ENCODE measurements around the gene PAFAH1B2. TPM values are rescaled to one million over a fixed set of nuclear protein-coding genes. Genes with fewer than 3 reads are reported as not detected.

Gene PAFAH1B2
- total and polyA plus RNA-seq, 10 of the 15 experiments (the other 5 are each of a cell fraction or from before 2014, with no cell fraction given), result 17.6 to 64.8 (median 47.6) TPM

DNA sequence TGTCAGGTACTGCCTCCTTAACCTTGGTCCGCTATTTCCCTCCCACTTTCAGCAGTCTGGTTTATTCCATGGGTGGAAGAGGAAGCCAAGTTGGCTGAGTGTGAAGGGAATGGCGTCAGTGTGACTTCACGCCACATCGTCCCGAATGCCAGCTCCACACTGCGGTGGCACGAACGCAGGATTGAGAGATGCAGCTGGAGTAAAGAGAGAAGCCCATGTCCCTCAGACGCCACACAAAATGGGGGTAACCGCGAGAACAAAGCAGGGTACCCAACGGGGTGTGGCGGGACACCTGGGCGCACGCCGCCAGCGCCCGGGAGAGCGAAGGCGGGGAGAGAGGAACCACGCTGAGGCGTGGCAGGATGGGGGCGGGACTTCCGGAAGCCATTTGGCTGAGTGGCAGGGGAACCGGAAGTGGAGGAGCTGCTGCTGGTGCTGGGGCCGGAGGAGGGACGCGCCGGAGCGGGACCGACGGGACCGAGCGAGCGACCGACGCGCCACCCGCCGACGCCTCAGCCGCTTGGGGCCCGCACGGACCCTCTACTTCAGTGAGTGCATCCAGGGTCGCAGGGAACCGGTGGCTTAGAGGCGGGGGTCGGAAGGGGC is at the start of gene PAFAH1B2 (continued):
- TF ChIP-seq SPI1 (IDR thresholded peaks at IDR 0.05; ENCODE audit: borderline replicate concordance, insufficient read depth, low read depth, low read length) (peak; percentile 71; the same call in 1 of the 2 replicates), FOXM1 (IDR thresholded peaks at IDR 0.05; ENCODE audit: low read depth, low read length) (no peak), DPF2 (IDR thresholded peaks at IDR 0.05) (peak; percentile 94), YY1 (IDR thresholded peaks at IDR 0.05; ENCODE audit: low read depth, low read length) (no peak), ZNF384 (IDR thresholded peaks at IDR 0.05; ENCODE audit: borderline replicate concordance, low read depth, low read length) (no peak), SIX5 (IDR thresholded peaks at IDR 0.05; ENCODE audit: low read depth, low read length, severe bottlenecking) (no peak), SRF (IDR thresholded peaks at IDR 0.05; ENCODE audit: low read depth in 2 of 2, low read length in 2 of 2) (no peak), GABPA (IDR thresholded peaks at IDR 0.05; ENCODE audit: low read depth) (peak; percentile 94), SMAD1 (IDR thresholded peaks at IDR 0.05; ENCODE audit: low read depth, partially characterized antibody) (no peak), EGR1 (IDR thresholded peaks at IDR 0.05; ENCODE audit: borderline replicate concordance in 1 of 2, low read depth in 2 of 2, low read length in 2 of 2) (no peak), IKZF1 (conservative IDR thresholded peaks at IDR 0.05) (peak; percentile 55), HCFC1 (IDR thresholded peaks at IDR 0.05; ENCODE audit: low read length) (peak; percentile 46), SMARCA5 (IDR thresholded peaks at IDR 0.05) (0 out of 2 replicates have a peak, but pooled peaks have one; percentile 23), PAX5 (IDR thresholded peaks at IDR 0.05; ENCODE audit: borderline replicate concordance, low read depth, low read length) (peak; percentile 86; the same call in 1 of the 2 replicates), SIN3A (IDR thresholded peaks at IDR 0.05; ENCODE audit: low read depth, low read length) (peak; percentile 28; the same call in 1 of the 2 replicates), YBX1 (IDR thresholded peaks at IDR 0.05) (no peak), KLF5 (IDR thresholded peaks at IDR 0.05; ENCODE audit: partially characterized antibody) (peak; percentile 86), ZBED1 (IDR thresholded peaks at IDR 0.05; ENCODE audit: borderline replicate concordance) (no peak; the same call in 1 of the 2 replicates), SMAD5 (IDR thresholded peaks at IDR 0.05; ENCODE audit: low read depth) (peak; percentile 88)
- TF ChIP-seq, protein P1, sequence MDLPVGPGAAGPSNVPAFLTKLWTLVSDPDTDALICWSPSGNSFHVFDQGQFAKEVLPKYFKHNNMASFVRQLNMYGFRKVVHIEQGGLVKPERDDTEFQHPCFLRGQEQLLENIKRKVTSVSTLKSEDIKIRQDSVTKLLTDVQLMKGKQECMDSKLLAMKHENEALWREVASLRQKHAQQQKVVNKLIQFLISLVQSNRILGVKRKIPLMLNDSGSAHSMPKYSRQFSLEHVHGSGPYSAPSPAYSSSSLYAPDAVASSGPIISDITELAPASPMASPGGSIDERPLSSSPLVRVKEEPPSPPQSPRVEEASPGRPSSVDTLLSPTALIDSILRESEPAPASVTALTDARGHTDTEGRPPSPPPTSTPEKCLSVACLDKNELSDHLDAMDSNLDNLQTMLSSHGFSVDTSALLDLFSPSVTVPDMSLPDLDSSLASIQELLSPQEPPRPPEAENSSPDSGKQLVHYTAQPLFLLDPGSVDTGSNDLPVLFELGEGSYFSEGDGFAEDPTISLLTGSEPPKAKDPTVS (IDR thresholded peaks at IDR 0.05; ENCODE audit: low read depth, low read length), result no peak
- TF ChIP-seq, protein P2, sequence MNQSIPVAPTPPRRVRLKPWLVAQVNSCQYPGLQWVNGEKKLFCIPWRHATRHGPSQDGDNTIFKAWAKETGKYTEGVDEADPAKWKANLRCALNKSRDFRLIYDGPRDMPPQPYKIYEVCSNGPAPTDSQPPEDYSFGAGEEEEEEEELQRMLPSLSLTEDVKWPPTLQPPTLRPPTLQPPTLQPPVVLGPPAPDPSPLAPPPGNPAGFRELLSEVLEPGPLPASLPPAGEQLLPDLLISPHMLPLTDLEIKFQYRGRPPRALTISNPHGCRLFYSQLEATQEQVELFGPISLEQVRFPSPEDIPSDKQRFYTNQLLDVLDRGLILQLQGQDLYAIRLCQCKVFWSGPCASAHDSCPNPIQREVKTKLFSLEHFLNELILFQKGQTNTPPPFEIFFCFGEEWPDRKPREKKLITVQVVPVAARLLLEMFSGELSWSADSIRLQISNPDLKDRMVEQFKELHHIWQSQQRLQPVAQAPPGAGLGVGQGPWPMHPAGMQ (IDR thresholded peaks at IDR 0.05; ENCODE audit: borderline replicate concordance), result no peak
- TF ChIP-seq, protein P3, sequence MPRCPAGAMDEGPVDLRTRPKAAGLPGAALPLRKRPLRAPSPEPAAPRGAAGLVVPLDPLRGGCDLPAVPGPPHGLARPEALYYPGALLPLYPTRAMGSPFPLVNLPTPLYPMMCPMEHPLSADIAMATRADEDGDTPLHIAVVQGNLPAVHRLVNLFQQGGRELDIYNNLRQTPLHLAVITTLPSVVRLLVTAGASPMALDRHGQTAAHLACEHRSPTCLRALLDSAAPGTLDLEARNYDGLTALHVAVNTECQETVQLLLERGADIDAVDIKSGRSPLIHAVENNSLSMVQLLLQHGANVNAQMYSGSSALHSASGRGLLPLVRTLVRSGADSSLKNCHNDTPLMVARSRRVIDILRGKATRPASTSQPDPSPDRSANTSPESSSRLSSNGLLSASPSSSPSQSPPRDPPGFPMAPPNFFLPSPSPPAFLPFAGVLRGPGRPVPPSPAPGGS (IDR thresholded peaks at IDR 0.05; ENCODE audit: borderline replicate concordance, insufficient read depth, low read depth, low read length, poor library complexity, severe bottlenecking), result no peak
